Inflammatory macrophage (primary cell): Measurements from ENCODE around the gene TMEM214.

Experiments
- DNase-seq, 2 donors: peaks; one replicate each; pipeline ENCODE4 v3.0.0-alpha.2; 2020 to 2022

The TMEM214 gene

GRCh38 chr2:27085062-27085672, 52.4 kb downstream of the TMEM214 start:
- DNase-seq = no peak

GRCh38 chr2:27085673-27086089, 52.9 kb downstream of the TMEM214 start:
- peak; percentile 67 to 79 for DNase-seq

- peak; percentile 97 for DNase-seq
Measured at GRCh38 chr2:27086090-27086723, 53.4 kb downstream of the TMEM214 start.

GRCh38 chr2:27086724-27087593, 54.2 kb downstream of the TMEM214 start, which contains the start of gene KHK:
TSS of gene KHK (plus strand) at chr2:27086772. CDS start at chr2:27087260, 488 bp downstream.
- no peak for DNase-seq

GRCh38 chr2:27087823-27088410, 55.2 kb downstream of the TMEM214 start:
- no peak for DNase-seq

GRCh38 chr2:27088634-27089033, 55.9 kb downstream of the TMEM214 start:
- DNase-seq = no peak

GRCh38 chr2:27089111-27089954, 56.6 kb downstream of the TMEM214 start:
- DNase-seq = no peak
